DND-41 (cell line): ENCODE results near the gene C10orf90.

ENCODE experiments used
- EZH2 ChIP-seq: IDR thresholded peaks from 3 replicates; pipeline ENCODE4 v1.6.1; 2012; ENCODE audit warnings: borderline replicate concordance, low read depth, mild to moderate bottlenecking, moderate library complexity, low read length, inconsistent platforms; ENCODE audit not compliant: severe bottlenecking
- TF ChIP-seq, protein P1 (sequence below): IDR thresholded peaks from 2 replicates; pipeline ENCODE4 v1.5.1; 2012; ENCODE audit warnings: borderline replicate concordance, low read length, moderate library complexity, mild to moderate bottlenecking; ENCODE audit not compliant: poor library complexity, severe bottlenecking; ENCODE audit errors: extremely low read depth

DNA sequence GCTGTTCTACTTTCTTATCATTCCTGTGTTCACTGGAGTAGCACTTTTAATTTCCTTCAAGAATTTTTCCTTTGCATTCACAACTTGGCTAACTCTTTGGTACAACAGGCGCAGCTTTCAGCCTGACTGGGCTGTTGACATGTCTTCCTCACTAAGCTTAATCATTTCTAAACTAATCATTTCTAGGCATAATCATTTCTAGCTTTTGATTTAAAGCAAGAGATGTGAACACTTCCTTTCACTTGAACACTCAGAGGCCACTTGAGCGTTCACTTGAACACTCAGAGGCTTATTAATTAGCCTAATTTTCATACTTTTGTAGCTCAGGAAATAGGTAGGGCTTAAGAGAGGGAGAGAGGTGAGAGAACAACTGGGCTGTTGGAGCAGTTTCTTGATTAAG is 15.9 kb downstream of the C10orf90 start:
- TF ChIP-seq, protein P1, sequence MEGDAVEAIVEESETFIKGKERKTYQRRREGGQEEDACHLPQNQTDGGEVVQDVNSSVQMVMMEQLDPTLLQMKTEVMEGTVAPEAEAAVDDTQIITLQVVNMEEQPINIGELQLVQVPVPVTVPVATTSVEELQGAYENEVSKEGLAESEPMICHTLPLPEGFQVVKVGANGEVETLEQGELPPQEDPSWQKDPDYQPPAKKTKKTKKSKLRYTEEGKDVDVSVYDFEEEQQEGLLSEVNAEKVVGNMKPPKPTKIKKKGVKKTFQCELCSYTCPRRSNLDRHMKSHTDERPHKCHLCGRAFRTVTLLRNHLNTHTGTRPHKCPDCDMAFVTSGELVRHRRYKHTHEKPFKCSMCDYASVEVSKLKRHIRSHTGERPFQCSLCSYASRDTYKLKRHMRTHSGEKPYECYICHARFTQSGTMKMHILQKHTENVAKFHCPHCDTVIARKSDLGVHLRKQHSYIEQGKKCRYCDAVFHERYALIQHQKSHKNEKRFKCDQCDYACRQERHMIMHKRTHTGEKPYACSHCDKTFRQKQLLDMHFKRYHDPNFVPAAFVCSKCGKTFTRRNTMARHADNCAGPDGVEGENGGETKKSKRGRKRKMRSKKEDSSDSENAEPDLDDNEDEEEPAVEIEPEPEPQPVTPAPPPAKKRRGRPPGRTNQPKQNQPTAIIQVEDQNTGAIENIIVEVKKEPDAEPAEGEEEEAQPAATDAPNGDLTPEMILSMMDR, result no peak
- no peak for TF ChIP-seq EZH2
